ENCODE results near the gene MRM3. TPM values are rescaled to one million over a fixed set of nuclear protein-coding genes. Genes with fewer than 3 reads are reported as not detected.
"Not testable (repeated sequence)": the region's sequence is repeated elsewhere in the genome, so short reads cannot be mapped to it uniquely, and the experiment has no call there.

The MRM3 gene
- total and polyA plus RNA-seq, 7 donors = 17.2 to 36.2 (median 25.9) TPM

- H3K27ac ChIP-seq = peak overlapping the region; percentile 67
- no peaks in the 10 kb centered on the region for H3K9me3 ChIP-seq
- H3K4me1 ChIP-seq = peaks cover 26% of the 10 kb centered on the region
- no peak for TF ChIP-seq CTCF (IDR thresholded peaks at IDR 0.05)
- intact Hi-C loops (cut with DNase I) = loop anchor here in 1 of 2 donors (5.0 kb wide), 1 partner anchor 43 kb away; no protein-coding TSS in a partner anchor
- DNase-seq (peak in 1 of 2 donors; percentile 12), ATAC-seq (no peak)
- 81 to 95% (median 92%) methylated on average over 6 of the region's 6 CpGs for WGBS, 3 donors
- no peaks in the 10 kb centered on the region for H3K27me3 ChIP-seq (ENCODE audit: insufficient read depth in 3 of 3, low read length in 2 of 3)
- H3K36me3 ChIP-seq (ENCODE audit: insufficient read depth in 1 of 2, low read depth in 1 of 2) = no peaks in the 10 kb centered on the region
- no peak overlapping the region for H3K4me3 ChIP-seq
These were observed 52.0 kb downstream of the MRM3 start for GRCh38 chr17:834136-834535.

DNA sequence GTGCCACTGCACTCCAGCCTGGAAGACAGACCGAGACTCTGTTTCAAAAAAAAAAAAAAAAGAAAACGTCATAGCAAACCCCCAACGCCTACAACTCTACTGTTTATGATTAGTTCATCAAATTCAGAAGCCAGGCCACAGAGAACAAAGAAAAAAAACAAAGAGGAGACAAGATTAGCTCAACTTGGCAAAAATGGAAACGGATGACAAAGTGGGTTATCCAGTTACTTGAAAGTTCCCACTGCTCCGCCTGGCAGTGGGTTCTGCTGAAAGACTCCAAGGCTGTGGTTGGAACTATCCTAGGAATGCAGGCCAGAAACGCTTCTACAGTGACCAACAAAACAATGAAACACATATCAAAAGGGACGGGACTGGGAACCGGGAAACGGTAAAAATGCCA, 53.1 kb downstream of the MRM3 start:
- peak in 1 of 2 donors; percentile 70 for DNase-seq
- ATAC-seq = peak; percentile 75 to 89 (median 83)
- WGBS, 3 donors = 17 to 27% (median 23%) methylated on average over 9 of the region's 9 CpGs
- Histone ChIP-seq H3K9me3 (no peaks in the 10 kb centered on the region), H3K27me3 (ENCODE audit: insufficient read depth in 3 of 3, low read length in 2 of 3) (no peaks in the 10 kb centered on the region), H3K36me3 (ENCODE audit: insufficient read depth in 1 of 2, low read depth in 1 of 2) (no peaks in the 10 kb centered on the region), H3K4me3 (no peak overlapping the region), H3K27ac (peak overlapping the region; percentile 67), H3K4me1 (peaks cover 26% of the 10 kb centered on the region)
- intact Hi-C loops (cut with DNase I) = no loop called here
- no peak for TF ChIP-seq CTCF (IDR thresholded peaks at IDR 0.05)

DNA sequence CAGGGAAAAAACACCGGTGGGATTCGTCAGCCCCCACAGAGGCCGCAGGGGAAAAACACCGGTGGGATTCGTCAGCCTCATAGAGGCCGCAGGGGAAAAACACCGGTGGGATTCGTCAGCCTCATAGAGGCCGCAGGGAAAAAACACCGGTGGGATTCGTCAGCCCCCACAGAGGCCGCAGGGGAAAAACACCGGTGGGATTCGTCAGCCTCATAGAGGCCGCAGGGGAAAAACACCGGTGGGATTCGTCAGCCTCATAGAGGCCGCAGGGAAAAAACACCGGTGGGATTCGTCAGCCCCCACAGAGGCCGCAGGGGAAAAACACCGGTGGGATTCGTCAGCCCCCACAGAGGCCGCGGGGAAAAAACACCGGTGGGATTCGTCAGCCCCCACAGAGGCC, 53.6 kb downstream of the MRM3 start:
- Histone ChIP-seq H3K27ac (peak overlapping the region; percentile 67), H3K4me1 (peaks cover 26% of the 10 kb centered on the region)
- H3K27me3 ChIP-seq (ENCODE audit: insufficient read depth in 3 of 3, low read length in 2 of 3); H3K36me3 ChIP-seq (ENCODE audit: insufficient read depth in 1 of 2, low read depth in 1 of 2); H3K4me3 ChIP-seq; H3K9me3 ChIP-seq; intact Hi-C loops (cut with DNase I); ATAC-seq: not testable (repeated sequence)
- peak in 1 of 2 donors; percentile 19 for DNase-seq
- WGBS, 3 donors = 17 to 73% (median 52%) methylated on average over 1 to 11 of the region's 27 CpGs

GRCh38 chr17:836151-836550, 54.0 kb downstream of the MRM3 start:
- TF ChIP-seq CTCF (IDR thresholded peaks at IDR 0.05) = no peak
- intact Hi-C loops (cut with DNase I) = no loop called here
- peak; percentile 44 to 54 (median 46) for ATAC-seq
- peak overlapping the region; percentile 58 for H3K27ac ChIP-seq
- H3K4me1 ChIP-seq = peaks cover 26% of the 10 kb centered on the region
- DNase-seq = no peak
- H3K27me3 ChIP-seq (ENCODE audit: insufficient read depth in 3 of 3, low read length in 2 of 3) = no peaks in the 10 kb centered on the region
- H3K36me3 ChIP-seq (ENCODE audit: insufficient read depth in 1 of 2, low read depth in 1 of 2) = no peaks in the 10 kb centered on the region
- H3K4me3 ChIP-seq = no peak overlapping the region
- H3K9me3 ChIP-seq = no peaks in the 10 kb centered on the region
- 28 to 44% (median 40%) methylated on average over 9 of the region's 9 CpGs for WGBS, 3 donors

DNA sequence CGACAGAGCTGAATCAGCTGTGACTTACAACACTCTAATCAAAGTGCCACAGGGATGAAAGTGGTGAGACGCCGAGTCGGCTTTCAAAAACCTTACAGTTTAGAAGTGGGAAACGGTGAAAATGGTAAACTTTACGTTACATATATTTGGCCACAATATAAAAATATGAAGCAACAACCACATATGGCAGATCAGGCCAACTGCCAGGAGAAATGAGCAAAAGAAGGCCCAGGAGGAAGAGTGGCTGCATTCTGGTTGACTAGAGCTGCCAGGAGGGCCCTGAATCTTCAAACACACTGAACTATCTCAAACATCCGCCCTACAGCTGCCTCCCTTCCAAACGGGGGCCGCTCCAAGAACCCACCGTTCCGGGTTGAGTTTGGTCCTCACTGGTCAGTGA, 56.3 kb downstream of the MRM3 start:
- DNase-seq = no peak
- TF ChIP-seq CTCF (IDR thresholded peaks at IDR 0.05) = no peak
- Histone ChIP-seq H3K4me1 (peaks cover 37% of the 10 kb centered on the region), H3K27ac (peak overlapping the region; percentile 23), H3K9me3 (no peaks in the 10 kb centered on the region), H3K27me3 (ENCODE audit: insufficient read depth in 3 of 3, low read length in 2 of 3) (no peaks in the 10 kb centered on the region), H3K36me3 (ENCODE audit: insufficient read depth in 1 of 2, low read depth in 1 of 2) (no peaks in the 10 kb centered on the region), H3K4me3 (no peak overlapping the region)
- WGBS, 3 donors = 88 to 90% (median 88%) methylated on average over 11 of the region's 11 CpGs
- intact Hi-C loops (cut with DNase I) = no loop called here
- no peak for ATAC-seq

All from psoas muscle (tissue), 8 donors.